ENCODE measurements around the gene EXT2. TPM values are rescaled to one million over a fixed set of nuclear protein-coding genes. Genes with fewer than 3 reads are reported as not detected.

EXT2 gene
- total RNA-seq, 1 experiment from 2014 or later = 42.9 TPM

DNA sequence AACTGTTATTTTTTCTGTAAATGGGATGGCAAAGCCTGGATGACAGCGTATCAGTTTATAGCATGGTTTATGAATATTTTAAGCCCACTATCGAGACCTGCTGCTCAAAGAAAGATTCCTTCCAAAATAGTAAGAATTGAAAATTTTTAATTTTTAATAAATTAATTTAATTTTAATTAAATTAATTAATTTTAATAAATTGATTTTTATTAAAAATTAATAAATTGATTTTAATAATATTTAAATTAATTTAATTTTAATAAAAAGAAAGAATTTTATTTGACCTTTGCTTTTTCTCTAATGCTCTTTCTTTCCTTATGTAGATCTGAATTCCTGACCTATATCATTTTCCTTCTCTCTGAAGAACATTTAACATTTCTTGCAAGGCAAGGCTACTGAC is 62.9 kb downstream of the EXT2 start:
- no peak overlapping the region for H3K4me2 ChIP-seq (ENCODE audit: insufficient read depth, insufficient read length, low read length)
- H2BK20ac ChIP-seq (ENCODE audit: low read depth, low read length, poor library complexity, severe bottlenecking) = no peak overlapping the region
- Mint-ChIP-seq H3K9me3 (peaks cover 0 to 3% of the 10 kb centered on the region in 2 experiments; a peak in 2 of 5 replicates), H3K36me3 (ENCODE audit: insufficient read depth in 1 of 3, low read depth in 3 of 3) (peaks cover 0 to 13% (median 1%) of the 10 kb centered on the region in 3 experiments; a peak in 3 of 7 replicates), H3K27me3 (ENCODE audit: low read depth) (no peaks in the 10 kb centered on the region), H3K4me3 (no peak overlapping the region), H3K4me1 (peaks cover 6 to 8% of the 10 kb centered on the region in 2 experiments; a peak in 3 of 4 replicates), H3K27ac (no peak overlapping the region)
- no peak overlapping the region for H3K23ac ChIP-seq (ENCODE audit: insufficient read length, low read depth, low read length)
- no peak overlapping the region for H2BK5ac ChIP-seq (ENCODE audit: insufficient read length, low read length)
- no peaks in the 10 kb centered on the region for H3K9me3 ChIP-seq (ENCODE audit: control insufficient read depth, low read depth, low read length)
- H4K8ac ChIP-seq (replicated peaks; ENCODE audit: insufficient read length, low read depth, low read length) = no peak overlapping the region
- WGBS (ENCODE audit: extremely low coverage, insufficient read length, low lambda C conversion rate) = no CpG with 5 or more reads among the region's 2 CpGs
- H2BK120ac ChIP-seq (ENCODE audit: low read depth, low read length, poor library complexity, severe bottlenecking) = no peak overlapping the region
- TF ChIP-seq, protein P1, sequence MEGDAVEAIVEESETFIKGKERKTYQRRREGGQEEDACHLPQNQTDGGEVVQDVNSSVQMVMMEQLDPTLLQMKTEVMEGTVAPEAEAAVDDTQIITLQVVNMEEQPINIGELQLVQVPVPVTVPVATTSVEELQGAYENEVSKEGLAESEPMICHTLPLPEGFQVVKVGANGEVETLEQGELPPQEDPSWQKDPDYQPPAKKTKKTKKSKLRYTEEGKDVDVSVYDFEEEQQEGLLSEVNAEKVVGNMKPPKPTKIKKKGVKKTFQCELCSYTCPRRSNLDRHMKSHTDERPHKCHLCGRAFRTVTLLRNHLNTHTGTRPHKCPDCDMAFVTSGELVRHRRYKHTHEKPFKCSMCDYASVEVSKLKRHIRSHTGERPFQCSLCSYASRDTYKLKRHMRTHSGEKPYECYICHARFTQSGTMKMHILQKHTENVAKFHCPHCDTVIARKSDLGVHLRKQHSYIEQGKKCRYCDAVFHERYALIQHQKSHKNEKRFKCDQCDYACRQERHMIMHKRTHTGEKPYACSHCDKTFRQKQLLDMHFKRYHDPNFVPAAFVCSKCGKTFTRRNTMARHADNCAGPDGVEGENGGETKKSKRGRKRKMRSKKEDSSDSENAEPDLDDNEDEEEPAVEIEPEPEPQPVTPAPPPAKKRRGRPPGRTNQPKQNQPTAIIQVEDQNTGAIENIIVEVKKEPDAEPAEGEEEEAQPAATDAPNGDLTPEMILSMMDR (conservative IDR thresholded peaks at IDR 0.05) = no peak
- no peaks in the 10 kb centered on the region for H3K23me2 ChIP-seq (ENCODE audit: insufficient read length, low read depth, low read length, poor library complexity, severe bottlenecking)
- no peak overlapping the region for H4K5ac ChIP-seq (ENCODE audit: insufficient read length, low read depth, low read length)
- no peak overlapping the region for H2BK12ac ChIP-seq (ENCODE audit: insufficient read length, low read depth, low read length)
- H3K9ac ChIP-seq (ENCODE audit: extremely low read depth, insufficient read length, low read length) = no peak overlapping the region
- no peak overlapping the region for H3K18ac ChIP-seq (ENCODE audit: insufficient read length, low read depth, low read length)
- no peaks in the 10 kb centered on the region; the same call in 1 of the 2 replicates for H3K4me1 ChIP-seq (ENCODE audit: insufficient read depth, low read length)
- H3K56ac ChIP-seq (ENCODE audit: insufficient read length, low read depth, low read length) = no peak overlapping the region
- no peak overlapping the region for H2BK15ac ChIP-seq (ENCODE audit: low read depth, low read length)
- H3K27me3 ChIP-seq (ENCODE audit: insufficient read depth, low read length) = no peaks in the 10 kb centered on the region
- no peak overlapping the region for H4K91ac ChIP-seq (ENCODE audit: insufficient read length, low read depth, low read length)
- no peak overlapping the region for H3K4ac ChIP-seq (ENCODE audit: low read depth, low read length)
- H3K14ac ChIP-seq (ENCODE audit: insufficient read depth, low read length) = no peak overlapping the region
- no peak overlapping the region for H3K27ac ChIP-seq (ENCODE audit: insufficient read length, low read depth, low read length)
- no peak for DNase-seq
- no peak overlapping the region for H3T11ph ChIP-seq (ENCODE audit: low read length)
- H4K20me1 ChIP-seq (ENCODE audit: control insufficient read depth, insufficient read depth, insufficient read length) = no peaks in the 10 kb centered on the region
- no peak overlapping the region for H2AK5ac ChIP-seq (ENCODE audit: insufficient read length, low read length)
- no peak overlapping the region for H2AFZ ChIP-seq (ENCODE audit: low read length)
- no peaks in the 10 kb centered on the region for H3K79me1 ChIP-seq (ENCODE audit: insufficient read depth, low read depth, low read length, poor library complexity, severe bottlenecking)
- H3K79me2 ChIP-seq (ENCODE audit: insufficient read depth, low read length) = no peaks in the 10 kb centered on the region
